ENCODE measurements around the gene FOXK1.

FOXK1 gene

GRCh38 chr7:4772306-4772705, 90.2 kb downstream of the FOXK1 start:
- Histone ChIP-seq H3K27ac (no peak overlapping the region), H3K4me3 (no peak overlapping the region)

- Histone ChIP-seq H3K27ac (peak overlapping the region in 6 of 21 experiments; percentile 92 to 98 (median 96)), H3K4me3 (peak overlapping the region in 1 of 7 experiments; percentile 94)
Observed at GRCh38 chr7:4774007-4774406, 91.9 kb downstream of the FOXK1 start.

GRCh38 chr7:4774658-4775249, 92.7 kb downstream of the FOXK1 start:
- peak overlapping the region; percentile 66 to 96 (median 88) for H3K4me3 ChIP-seq
- peak overlapping the region; percentile 23 to 98 (median 95) for H3K27ac ChIP-seq

GRCh38 chr7:4775250-4775847, 93.3 kb downstream of the FOXK1 start, which contains the start of gene AP5Z1:
Gene AP5Z1 (plus strand): TSS chr7:4775623. CDS start chr7:4775716, 93 bp downstream.
- Histone ChIP-seq H3K4me3 (peak within 1 kb of the TSS; percentile 66 to 96 (median 88)), H3K27ac (peak within 1 kb of the TSS; percentile 77 to 98 (median 95))

GRCh38 chr7:4775848-4776623, 93.9 kb downstream of the FOXK1 start:
- peak overlapping the region; percentile 77 to 98 (median 95) for H3K27ac ChIP-seq

GRCh38 chr7:4779118-4779517, 97.0 kb downstream of the FOXK1 start:
- Histone ChIP-seq H3K27ac (no peak overlapping the region), H3K4me3 (no peak overlapping the region)

More at GRCh38 chr7:4775848-4776623, 93.9 kb downstream of the FOXK1 start:
- peak overlapping the region; percentile 66 to 96 (median 88) for H3K4me3 ChIP-seq

- H3K4me3 ChIP-seq = no peak overlapping the region
- H3K27ac ChIP-seq = peak overlapping the region in 1 of 21 experiments; percentile 14
Observed at GRCh38 chr7:4781366-4782069, 99.4 kb downstream of the FOXK1 start.

GRCh38 chr7:4782333-4783291, 100.5 kb downstream of the FOXK1 start:
- peak overlapping the region in 4 of 21 experiments; percentile 20 to 78 (median 70) for H3K27ac ChIP-seq
- H3K4me3 ChIP-seq = no peak overlapping the region

- Histone ChIP-seq H3K27ac (peak overlapping the region in 5 of 21 experiments; percentile 5 to 78 (median 67)), H3K4me3 (no peak overlapping the region)
Observed at GRCh38 chr7:4783292-4783652, 101.2 kb downstream of the FOXK1 start.

- Histone ChIP-seq H3K4me3 (no peak overlapping the region), H3K27ac (peak overlapping the region in 6 of 21 experiments; percentile 5 to 78 (median 44))
Observed at GRCh38 chr7:4783762-4784351, 101.8 kb downstream of the FOXK1 start.

- Histone ChIP-seq H3K4me3 (no peak overlapping the region), H3K27ac (peak overlapping the region in 4 of 21 experiments; percentile 25 to 78 (median 70))
Observed at GRCh38 chr7:4784799-4785198, 102.7 kb downstream of the FOXK1 start.

- peak overlapping the region in 2 of 21 experiments; percentile 67 to 78 for H3K27ac ChIP-seq
- H3K4me3 ChIP-seq = no peak overlapping the region
Observed at GRCh38 chr7:4785371-4785770, 103.3 kb downstream of the FOXK1 start.

- Histone ChIP-seq H3K4me3 (no peak overlapping the region), H3K27ac (no peak overlapping the region)
Observed at GRCh38 chr7:4786015-4786414, 103.9 kb downstream of the FOXK1 start.

GRCh38 chr7:4787541-4787940, 105.4 kb downstream of the FOXK1 start:
- Histone ChIP-seq H3K4me3 (no peak overlapping the region), H3K27ac (no peak overlapping the region)

- Histone ChIP-seq H3K27ac (no peak overlapping the region), H3K4me3 (no peak overlapping the region)
Observed at GRCh38 chr7:4787947-4788626, 106.0 kb downstream of the FOXK1 start.

- Histone ChIP-seq H3K27ac (no peak overlapping the region), H3K4me3 (no peak overlapping the region)
Observed at GRCh38 chr7:4788627-4789189, 106.6 kb downstream of the FOXK1 start.

- H3K27ac ChIP-seq = peak overlapping the region in 1 of 21 experiments; percentile 46
Observed at GRCh38 chr7:4789194-4790077, 107.3 kb downstream of the FOXK1 start.

More at GRCh38 chr7:4789194-4790077, 107.3 kb downstream of the FOXK1 start:
- no peak overlapping the region for H3K4me3 ChIP-seq

Measured in skin epidermis (tissue), 12 donors.